HL-60 (cell line): ENCODE results near the gene LRRC61.
"Not testable (repeated sequence)": the region's sequence is repeated elsewhere in the genome, so short reads cannot be mapped to it uniquely, and the experiment has no call there.

ENCODE experiments used
- CTCF ChIP-seq: IDR thresholded peaks from one replicate; pipeline ENCODE4 v1.5.1; 2011; ENCODE audit warnings: low read length, control low read depth, inconsistent platforms; ENCODE audit not compliant: insufficient read depth
- GABPA ChIP-seq: IDR thresholded peaks from 2 replicates; pipeline ENCODE4 v1.6.1; 2012; ENCODE audit warnings: low read depth
- POLR2AphosphoS5 ChIP-seq: IDR thresholded peaks from 2 replicates; pipeline ENCODE4 v1.6.1; 2012; ENCODE audit warnings: low read depth

- TF ChIP-seq POLR2AphosphoS5, CTCF, GABPA: not testable (repeated sequence)
Measured at GRCh38 chr7:150296802-150297201, 26.4 kb upstream of the LRRC61 start.
